H1 (cell line): Measurements from ENCODE around the gene KNCN.

ENCODE experiments used
- CTCF ChIP-seq, 3 experiments: IDR thresholded peaks; 1 replicate in 2 of 3; 2 replicates in 1 of 3; pipeline versions ENCODE4 v1.5.1 to v1.6.1; 2011; ENCODE audit warnings: low read length in 3 of 3, mild to moderate bottlenecking in 3 of 3, inconsistent platforms in 2 of 3, low read depth in 1 of 3, moderate library complexity in 1 of 3; ENCODE audit not compliant: insufficient read depth in 1 of 3; ENCODE audit errors: control extremely low read depth in 1 of 3
- EP300 ChIP-seq, 2 experiments: IDR thresholded peaks; 1 replicate in 1 of 2; 2 replicates in 1 of 2; pipeline ENCODE4 v1.6.1; 2011 to 2012; ENCODE audit warnings: low read depth in 2 of 2, low read length in 2 of 2, mild to moderate bottlenecking in 2 of 2, borderline replicate concordance in 1 of 2, inconsistent platforms in 1 of 2, moderate library complexity in 1 of 2
- GABPA ChIP-seq: IDR thresholded peaks from 2 replicates; pipeline ENCODE4 v1.6.1; 2011; ENCODE audit warnings: mild to moderate bottlenecking, low read length, moderate library complexity, borderline replicate concordance; ENCODE audit not compliant: insufficient read depth
- HDAC2 ChIP-seq, 2 experiments: fragments of 300-600 bp in 1 of 2; sonication (generic) in 1 of 2; IDR thresholded peaks; 2 replicates each; pipeline ENCODE4 v1.6.1; 2011 to 2012; ENCODE audit warnings: low read depth in 2 of 2, low read length in 2 of 2, mild to moderate bottlenecking in 2 of 2, moderate library complexity in 2 of 2, borderline replicate concordance in 1 of 2, inconsistent platforms in 1 of 2
- KDM5A ChIP-seq: fragments of 200-600 bp; IDR thresholded peaks from 2 replicates; pipeline ENCODE4 v1.7.1; 2012; ENCODE audit warnings: mild to moderate bottlenecking, low read length, inconsistent platforms, mixed read lengths
- MAX ChIP-seq: IDR thresholded peaks from 2 replicates; pipeline ENCODE4 v1.6.1; 2012; ENCODE audit warnings: inconsistent platforms
- POLR2A ChIP-seq, 2 experiments: IDR thresholded peaks; 1 replicate in 1 of 2; 2 replicates in 1 of 2; pipeline ENCODE4 v1.6.1; 2011; ENCODE audit warnings: low read depth in 2 of 2, low read length in 2 of 2, mild to moderate bottlenecking in 2 of 2; ENCODE audit errors: control extremely low read depth in 1 of 2
- POLR2AphosphoS5 ChIP-seq: IDR thresholded peaks from 2 replicates; pipeline ENCODE4 v1.6.1; 2011; ENCODE audit warnings: low read depth, low read length
- RAD21 ChIP-seq, 2 experiments: IDR thresholded peaks in 1 of 2; conservative IDR thresholded peaks in 1 of 2; 2 replicates each; pipeline ENCODE4 v1.6.1; 2011; ENCODE audit warnings: low read depth in 2 of 2, low read length in 2 of 2, improper control_type of control experiment in 1 of 2, inconsistent platforms in 1 of 2, mild to moderate bottlenecking in 1 of 2, moderate library complexity in 1 of 2
- RFX5 ChIP-seq: IDR thresholded peaks from 2 replicates; pipeline ENCODE4 v1.6.1; 2011; ENCODE audit warnings: low read depth, low read length, improper control_type of control experiment, borderline replicate concordance
- USF2 ChIP-seq: IDR thresholded peaks from 2 replicates; pipeline ENCODE4 v1.6.1; 2011; ENCODE audit warnings: low read length, improper control_type of control experiment

- TF ChIP-seq POLR2AphosphoS5 (no peak), RAD21 (IDR thresholded peaks at IDR 0.05 in 1 of 2, conservative IDR thresholded peaks at IDR 0.05 in 1 of 2; ENCODE audit: low read depth in 2 of 2, low read length in 2 of 2) (no peak), CTCF (IDR thresholded peaks at IDR 0.05; ENCODE audit: control extremely low read depth in 1 of 3, insufficient read depth in 1 of 3, low read depth in 1 of 3, low read length in 3 of 3) (no peak), EP300 (IDR thresholded peaks at IDR 0.05; ENCODE audit: borderline replicate concordance in 1 of 2, low read depth in 2 of 2, low read length in 2 of 2) (no peak), HDAC2 (IDR thresholded peaks at IDR 0.05; ENCODE audit: borderline replicate concordance in 1 of 2, low read depth in 2 of 2, low read length in 2 of 2) (no peak), POLR2A (IDR thresholded peaks at IDR 0.05; ENCODE audit: control extremely low read depth in 1 of 2, low read depth in 2 of 2, low read length in 2 of 2) (no peak), MAX (no peak), USF2 (no peak), GABPA (no peak), KDM5A (no peak), RFX5 (no peak)
Measured at GRCh38 chr1:46554236-46554596, 2.8 kb upstream of the KNCN start.
